Naive thymus-derived CD4-positive, alpha-beta T cell (primary cell): ENCODE data around the gene SLC50A1. TPM values are rescaled to one million over a fixed set of nuclear protein-coding genes. Genes with fewer than 3 reads are reported as not detected.
A peak's percentile ranks its signal among the peaks of the same experiment; 100 is the strongest.
"Not testable (repeated sequence)": the region's sequence is repeated elsewhere in the genome, so short reads cannot be mapped to it uniquely, and the experiment has no call there.

Source experiments
- ATAC-seq: fragments of 150-1000 bp; cut with Tn5 transposase; 2 replicates; pipeline ENCODE4 v1.10.0; 2021; ENCODE audit warnings: mild to moderate bottlenecking, moderate library complexity
- CTCF ChIA-PET: fragments of 350-600 bp; sonication (Branson Sonifier 250); formaldehyde crosslinking; loops from one replicate; lab custom pipeline; 2021; ENCODE audit warnings: antibody characterized with exemption; lab: Charles Lee
- POLR2A ChIA-PET: fragments of 350-600 bp; sonication (Branson Sonifier 250); formaldehyde crosslinking; loops from one replicate; lab custom pipeline; 2021; ENCODE audit warnings: antibody characterized with exemption, inconsistent platforms; lab: Charles Lee
- DNase-seq, 9 donors: peaks; one replicate each; pipeline versions ENCODE4 v3.0.0 to v3.0.0-alpha.2; 2020 to 2022; ENCODE audit warnings: mixed read lengths in 1 of 9
- H3K27ac ChIP-seq: one replicate; pipeline ENCODE4 v1.7.0; 2013; ENCODE audit warnings: mild to moderate bottlenecking, low read depth, low read length, moderate library complexity
- H3K27me3 ChIP-seq, 2 donors: one replicate each; pipeline ENCODE4 v1.7.0; 2013; ENCODE audit warnings: low read length in 2 of 2, mild to moderate bottlenecking in 2 of 2, moderate library complexity in 2 of 2; ENCODE audit not compliant: control insufficient read depth in 2 of 2, insufficient read depth in 2 of 2
- H3K36me3 ChIP-seq, 3 experiments: 1 replicate in 2 of 3; 2 replicates in 1 of 3; pipeline ENCODE4 v1.7.0; 2013; ENCODE audit warnings: low read length in 3 of 3, mild to moderate bottlenecking in 3 of 3, moderate library complexity in 1 of 3; ENCODE audit not compliant: insufficient read depth in 3 of 3, control insufficient read depth in 2 of 3
- H3K4me1 ChIP-seq, 2 donors: one replicate each; pipeline ENCODE4 v1.7.0; 2013; ENCODE audit warnings: low read length in 2 of 2, mild to moderate bottlenecking in 2 of 2, moderate library complexity in 1 of 2; ENCODE audit not compliant: control insufficient read depth in 2 of 2, insufficient read depth in 2 of 2
- H3K4me3 ChIP-seq: 2 replicates; pipeline ENCODE4 v1.7.0; 2013; ENCODE audit warnings: mild to moderate bottlenecking, low read length
- H3K9me3 ChIP-seq, 3 experiments: 1 replicate in 2 of 3; 2 replicates in 1 of 3; pipeline ENCODE4 v1.7.0; 2013; ENCODE audit warnings: low read length in 3 of 3; ENCODE audit not compliant: control insufficient read depth in 2 of 3
- H3K27ac Mint-ChIP-seq, 9 donors: one replicate each; pipeline ENCODE4 v1.8.0; 2020 to 2022; ENCODE audit warnings: mixed read lengths in 9 of 9, mild to moderate bottlenecking in 8 of 9, moderate library complexity in 5 of 9, inconsistent platforms in 2 of 9
- H3K27me3 Mint-ChIP-seq, 5 donors: one replicate each; pipeline ENCODE4 v1.8.0; 2021 to 2022; ENCODE audit warnings: mixed read lengths in 5 of 5, mild to moderate bottlenecking in 1 of 5
- H3K36me3 Mint-ChIP-seq, 5 donors: one replicate each; pipeline ENCODE4 v1.8.0; 2020 to 2022; ENCODE audit warnings: mixed read lengths in 5 of 5, mild to moderate bottlenecking in 3 of 5, inconsistent platforms in 1 of 5
- H3K4me1 Mint-ChIP-seq, 7 donors: one replicate each; pipeline ENCODE4 v1.8.0; 2020 to 2022; ENCODE audit warnings: mixed read lengths in 7 of 7, mild to moderate bottlenecking in 3 of 7, inconsistent platforms in 1 of 7
- H3K4me3 Mint-ChIP-seq, 10 donors: one replicate each; pipeline ENCODE4 v1.8.0; 2020 to 2022; ENCODE audit warnings: mild to moderate bottlenecking in 10 of 10, mixed read lengths in 10 of 10, moderate library complexity in 6 of 10, inconsistent platforms in 2 of 10
- H3K9me3 Mint-ChIP-seq, 11 donors: one replicate each; pipeline ENCODE4 v1.8.0; 2020 to 2022; ENCODE audit warnings: mixed read lengths in 11 of 11, mild to moderate bottlenecking in 4 of 11, inconsistent platforms in 1 of 11, moderate library complexity in 1 of 11
- intact Hi-C, 2 donors: fragments of 100-400 bp; cut with micrococcal nuclease; formaldehyde crosslinking; loops; one replicate each; pipeline ENCODE4 v1.15.1; 2023
- polyA plus RNA-seq, 2 donors: library from polyadenylated mRNA; unstranded; fragments of 300-500 nt; fragmentation: Illumina TruSeq; gene quantifications; one replicate each; pipeline ENCODE4 v1.2.3, GENCODE V29; 2021
- total RNA-seq, 6 experiments: library from RNA in 5 of 6; stranded (reverse) in 5 of 6; gene quantifications; 1 replicate in 5 of 6; 2 replicates in 1 of 6; pipeline ENCODE4 v1.2.3 and lab custom pipeline; 2021 to 2026

Gene SLC50A1
- total and polyA plus RNA-seq, 7 experiments from 2014 or later, result 21.1 to 64.8 (median 26.6) TPM

GRCh38 chr1:155141749-155142148, 6.1 kb downstream of the SLC50A1 start:
- peaks cover 0 to 5% (median 0%) of the 10 kb centered on the region in 3 experiments for H3K36me3 ChIP-seq
- H3K4me3 Mint-ChIP-seq, result peak overlapping the region in 3 of 10 donors; percentile 15 to 66 (median 21)
- H3K4me1 ChIP-seq, result peaks cover 4 to 8% of the 10 kb centered on the region in 2 donors
- no peaks in the 10 kb centered on the region for H3K9me3 Mint-ChIP-seq
- no peak overlapping the region for H3K4me3 ChIP-seq
- no peak overlapping the region for H3K27ac ChIP-seq
- ChIA-PET CTCF (interaction anchor here (1.0 kb wide), 1 partner anchor 30 kb away, joined by 3 read pairs; no protein-coding TSS in a partner anchor), POLR2A (interaction anchor here (1.0 to 1.4 kb wide), 2 partner anchors 31 to 135 kb away, joined by 3 read pairs; partner anchors contain the start of gene KRTCAP2)
- no peak for ATAC-seq
- H3K9me3 ChIP-seq, result no peaks in the 10 kb centered on the region
- H3K4me1 Mint-ChIP-seq, result peaks cover 13 to 35% (median 29%) of the 10 kb centered on the region in 7 donors
- no peaks in the 10 kb centered on the region for H3K27me3 ChIP-seq
- no peak for DNase-seq
- peaks cover 0 to 11% (median 5%) of the 10 kb centered on the region in 5 donors for H3K27me3 Mint-ChIP-seq
- intact Hi-C loops, result no loop called here
- H3K27ac Mint-ChIP-seq, result no peak overlapping the region
- H3K36me3 Mint-ChIP-seq, result peaks cover 0 to 16% (median 0%) of the 10 kb centered on the region in 5 donors

GRCh38 chr1:155145491-155145890, 9.8 kb downstream of the SLC50A1 start:
- Histone ChIP-seq H3K4me1 (peaks cover 0 to 2% of the 10 kb centered on the region in 2 donors), H3K27ac (no peak overlapping the region), H3K36me3 (no peaks in the 10 kb centered on the region), H3K27me3 (no peaks in the 10 kb centered on the region), H3K9me3 (no peaks in the 10 kb centered on the region), H3K4me3 (no peak overlapping the region)
- ATAC-seq (no peak), DNase-seq (no peak)
- POLR2A ChIA-PET, result no interaction called here
- Mint-ChIP-seq H3K4me3 (no peak overlapping the region), H3K9me3 (peaks cover 0 to 1% (median 0%) of the 10 kb centered on the region in 11 donors), H3K36me3 (no peaks in the 10 kb centered on the region), H3K27ac (no peak overlapping the region), H3K27me3 (peaks cover 0 to 30% (median 13%) of the 10 kb centered on the region in 5 donors), H3K4me1 (peaks cover 2 to 7% (median 3%) of the 10 kb centered on the region in 7 donors)
- CTCF ChIA-PET, result interaction anchor here (1.0 kb wide), 1 partner anchor 25 kb away, joined by 3 read pairs; no protein-coding TSS in a partner anchor
- intact Hi-C loops, result no loop called here

- intact Hi-C loops, H3K4me1 ChIP-seq, H3K4me3 Mint-ChIP-seq, H3K4me1 Mint-ChIP-seq, H3K4me3 ChIP-seq, ATAC-seq, H3K27ac ChIP-seq, H3K36me3 ChIP-seq, H3K27ac Mint-ChIP-seq, H3K9me3 Mint-ChIP-seq, POLR2A ChIA-PET, DNase-seq, H3K27me3 ChIP-seq, H3K9me3 ChIP-seq, H3K36me3 Mint-ChIP-seq: not testable (repeated sequence)
- CTCF ChIA-PET, result interaction anchor here (1.6 kb wide), 1 partner anchor 65 kb away, joined by 4 read pairs; no protein-coding TSS in a partner anchor
- peaks cover 0 to 29% (median 0%) of the 10 kb centered on the region in 5 donors for H3K27me3 Mint-ChIP-seq
These were observed 20.5 kb downstream of the SLC50A1 start for GRCh38 chr1:155155996-155156643.

- H3K27me3 Mint-ChIP-seq, result peaks cover 0 to 17% (median 0%) of the 10 kb centered on the region in 5 donors
- intact Hi-C loops, result no loop called here
- ATAC-seq, result no peak
These were observed 23.3 kb downstream of the SLC50A1 start for GRCh38 chr1:155158991-155159390.

GRCh38 chr1:155160128-155160527, 24.5 kb downstream of the SLC50A1 start:
- Histone ChIP-seq H3K4me1 (no peaks in the 10 kb centered on the region), H3K27ac (no peak overlapping the region), H3K9me3 (no peaks in the 10 kb centered on the region), H3K27me3 (no peaks in the 10 kb centered on the region), H3K36me3 (no peaks in the 10 kb centered on the region), H3K4me3 (no peak overlapping the region)
- ChIA-PET POLR2A (interaction anchor here (1.0 kb wide), 1 partner anchor 24 kb away, joined by 3 read pairs; the partner anchor contains the start of gene SLC50A1), CTCF (interaction anchor here (1.3 to 1.6 kb wide), 2 partner anchors 13 to 69 kb away, joined by 5 read pairs; partner anchors contain the start of gene KRTCAP2)
- H3K27ac Mint-ChIP-seq, result no peak overlapping the region
- no peaks in the 10 kb centered on the region for H3K9me3 Mint-ChIP-seq
- no peak for DNase-seq
- no peak for ATAC-seq
- H3K27me3 Mint-ChIP-seq, result peaks cover 0 to 11% (median 0%) of the 10 kb centered on the region in 5 donors
- no peak overlapping the region for H3K4me3 Mint-ChIP-seq
- intact Hi-C loops, result no loop called here
- H3K4me1 Mint-ChIP-seq, result no peaks in the 10 kb centered on the region
- H3K36me3 Mint-ChIP-seq, result no peaks in the 10 kb centered on the region

More at GRCh38 chr1:155158991-155159390, 23.3 kb downstream of the SLC50A1 start:
- no peak overlapping the region for H3K4me3 ChIP-seq
- no peak overlapping the region for H3K4me3 Mint-ChIP-seq
- no peaks in the 10 kb centered on the region for H3K9me3 ChIP-seq
- no peak for DNase-seq
- no peak overlapping the region for H3K27ac Mint-ChIP-seq
- no peaks in the 10 kb centered on the region for H3K36me3 ChIP-seq
- no peaks in the 10 kb centered on the region for H3K9me3 Mint-ChIP-seq
- no peaks in the 10 kb centered on the region for H3K36me3 Mint-ChIP-seq
- ChIA-PET CTCF (interaction anchor here (0.8 to 1.3 kb wide), 2 partner anchors 67 to 362 kb away, joined by 3 to 5 read pairs; no protein-coding TSS in a partner anchor), POLR2A (no interaction called here)
- no peaks in the 10 kb centered on the region for H3K4me1 Mint-ChIP-seq
- no peaks in the 10 kb centered on the region for H3K4me1 ChIP-seq
- H3K27me3 ChIP-seq, result no peaks in the 10 kb centered on the region
- H3K27ac ChIP-seq, result no peak overlapping the region

GRCh38 chr1:155162631-155163030, 27.0 kb downstream of the SLC50A1 start:
- H3K9me3 ChIP-seq, POLR2A ChIA-PET, H3K4me1 ChIP-seq, H3K4me3 ChIP-seq, H3K4me1 Mint-ChIP-seq, H3K36me3 ChIP-seq, ATAC-seq, DNase-seq, H3K27me3 ChIP-seq, H3K27me3 Mint-ChIP-seq, H3K4me3 Mint-ChIP-seq, H3K27ac Mint-ChIP-seq, H3K9me3 Mint-ChIP-seq, H3K27ac ChIP-seq, H3K36me3 Mint-ChIP-seq, intact Hi-C loops: not testable (repeated sequence)
- CTCF ChIA-PET, result interaction anchor here (0.7 to 1.7 kb wide), 2 partner anchors 10 to 74 kb away, joined by 5 to 7 read pairs; partner anchors contain the start of gene KRTCAP2
